CD14-positive monocyte (primary cell): ENCODE results near the gene PLEKHA7. TPM values are rescaled to one million over a fixed set of nuclear protein-coding genes. Genes with fewer than 3 reads are reported as not detected.

Experiments
- DNase-seq, 3 donors: peaks; one replicate each; pipeline ENCODE4 v3.0.0-alpha.2; 2011 to 2022
- H2AFZ ChIP-seq: 2 replicates; pipeline ENCODE4 v1.6.0; 2012; ENCODE audit warnings: mild to moderate bottlenecking, low read depth, low read length, inconsistent platforms; ENCODE audit not compliant: insufficient read depth, poor library complexity, severe bottlenecking
- H3K27ac ChIP-seq, 2 donors: 1 replicate in 1 of 2; 2 replicates in 1 of 2; pipeline ENCODE4 v1.5.1; 2012 to 2013; ENCODE audit warnings: low read length in 2 of 2, control low read depth in 1 of 2, inconsistent platforms in 1 of 2, low read depth in 1 of 2, mild to moderate bottlenecking in 1 of 2
- H3K27me3 ChIP-seq, 2 donors: one replicate each; pipeline versions ENCODE4 v1.6.0 to v1.6.1; 2011 to 2013; ENCODE audit warnings: low read length in 2 of 2; ENCODE audit not compliant: control insufficient read depth in 2 of 2, insufficient read depth in 2 of 2
- H3K36me3 ChIP-seq, 2 donors: replicated peaks in 1 of 2; 1 replicate in 1 of 2; 2 replicates in 1 of 2; pipeline versions ENCODE4 v1.5.1 to v1.6.1; 2012 to 2013; ENCODE audit warnings: low read length in 2 of 2, control low read depth in 1 of 2, inconsistent platforms in 1 of 2, mild to moderate bottlenecking in 1 of 2; ENCODE audit not compliant: insufficient read depth in 2 of 2, control insufficient read depth in 1 of 2
- H3K4me1 ChIP-seq, 2 donors: 1 replicate in 1 of 2; 2 replicates in 1 of 2; pipeline versions ENCODE4 v1.5.1 to v1.6.1; 2012 to 2013; ENCODE audit warnings: low read length in 2 of 2, control low read depth in 1 of 2, inconsistent platforms in 1 of 2, mild to moderate bottlenecking in 1 of 2, moderate library complexity in 1 of 2; ENCODE audit not compliant: insufficient read depth in 2 of 2, control insufficient read depth in 1 of 2
- H3K4me2 ChIP-seq: replicated peaks from 2 replicates; pipeline ENCODE3; 2012; ENCODE audit warnings: low read length, moderate library complexity, mild to moderate bottlenecking; ENCODE audit not compliant: poor library complexity, severe bottlenecking; ENCODE audit errors: extremely low read depth
- H3K4me3 ChIP-seq, 3 experiments: fragments of 200-600 bp in 1 of 3; sonication (generic) in 1 of 3; replicated peaks in 1 of 3; 1 replicate in 2 of 3; 2 replicates in 1 of 3; pipeline ENCODE4 v1.5.1; 2011 to 2013; ENCODE audit warnings: low read length in 3 of 3, mild to moderate bottlenecking in 3 of 3, control low read depth in 2 of 3, low read depth in 2 of 3, inconsistent platforms in 1 of 3, moderate library complexity in 1 of 3
- H3K79me2 ChIP-seq: 2 replicates; pipeline ENCODE4 v1.6.0; 2012; ENCODE audit warnings: mild to moderate bottlenecking, control low read depth, inconsistent platforms, low read length, moderate library complexity; ENCODE audit not compliant: insufficient read depth
- H3K9ac ChIP-seq: 2 replicates; pipeline ENCODE4 v1.6.0; 2017; ENCODE audit warnings: low read length, mild to moderate bottlenecking; ENCODE audit not compliant: insufficient read depth, poor library complexity, severe bottlenecking
- H3K9me3 ChIP-seq, 2 donors: replicated peaks in 1 of 2; 1 replicate in 1 of 2; 2 replicates in 1 of 2; pipeline versions ENCODE4 v1.5.1 to v1.6.1; 2012 to 2013; ENCODE audit warnings: low read length in 2 of 2, control low read depth in 1 of 2; ENCODE audit not compliant: control insufficient read depth in 1 of 2, insufficient read depth in 1 of 2
- H4K20me1 ChIP-seq: 2 replicates; pipeline ENCODE4 v1.6.0; 2012; ENCODE audit warnings: mild to moderate bottlenecking, low read length, control low read depth, moderate library complexity; ENCODE audit not compliant: insufficient read depth
- H3K27ac Mint-ChIP-seq, 7 donors: one replicate each; pipeline ENCODE4 v1.8.0; 2020; ENCODE audit warnings: mild to moderate bottlenecking in 7 of 7, mixed read lengths in 7 of 7, moderate library complexity in 6 of 7, inconsistent platforms in 2 of 7
- H3K27me3 Mint-ChIP-seq, 3 donors: one replicate each; pipeline ENCODE4 v1.8.0; 2021 to 2022; ENCODE audit warnings: low read depth in 3 of 3, mild to moderate bottlenecking in 3 of 3, mixed read lengths in 3 of 3, moderate library complexity in 3 of 3, inconsistent platforms in 1 of 3
- H3K36me3 Mint-ChIP-seq, 2 donors: one replicate each; pipeline ENCODE4 v1.8.0; 2020; ENCODE audit warnings: mixed read lengths in 2 of 2, inconsistent platforms in 1 of 2, mild to moderate bottlenecking in 1 of 2
- H3K4me1 Mint-ChIP-seq: one replicate; pipeline ENCODE4 v1.8.0; 2020; ENCODE audit warnings: mild to moderate bottlenecking, mixed read lengths
- H3K4me3 Mint-ChIP-seq, 2 donors: one replicate each; pipeline ENCODE4 v1.8.0; 2020; ENCODE audit warnings: mild to moderate bottlenecking in 2 of 2, mixed read lengths in 2 of 2, moderate library complexity in 1 of 2
- H3K9me3 Mint-ChIP-seq, 7 donors: one replicate each; pipeline ENCODE4 v1.8.0; 2020 to 2022; ENCODE audit warnings: mixed read lengths in 7 of 7, mild to moderate bottlenecking in 6 of 7, moderate library complexity in 6 of 7, inconsistent platforms in 2 of 7
- WGBS: methylation state at CpG from one replicate; pipeline ENCODE4 v1.1.5; 2013; ENCODE audit warnings: missing lambda C conversion rate; ENCODE audit not compliant: insufficient coverage; 5-methylcytosine and 5-hydroxymethylcytosine counted together
- intact Hi-C, 2 donors: fragments of 100-400 bp; cut with micrococcal nuclease; formaldehyde crosslinking; loops; one replicate each; pipeline versions ENCODE4 v1.15.0 to v1.15.1; 2023
- polyA plus RNA-seq, 3 donors: library from polyadenylated mRNA; depleted of rRNA in 1 of 3; unstranded in 2 of 3; stranded (reverse) in 1 of 3; fragments of 300-500 nt in 2 of 3; fragments of >200 nt in 1 of 3; fragmentation: Illumina TruSeq in 2 of 3; gene quantifications; 1 replicate in 2 of 3; 2 replicates in 1 of 3; pipeline ENCODE4 v1.2.3, GENCODE V29; 2012 to 2021
- TF ChIP-seq, protein P1 (sequence below): fragments of 200-600 bp; IDR thresholded peaks from one replicate; pipeline ENCODE4 v1.8.0; 2022; ENCODE audit warnings: antibody characterized with exemption, mild to moderate bottlenecking

The PLEKHA7 gene
- polyA plus RNA-seq, 3 donors: 0.05 to 0.92 (median 0.22) TPM

DNA sequence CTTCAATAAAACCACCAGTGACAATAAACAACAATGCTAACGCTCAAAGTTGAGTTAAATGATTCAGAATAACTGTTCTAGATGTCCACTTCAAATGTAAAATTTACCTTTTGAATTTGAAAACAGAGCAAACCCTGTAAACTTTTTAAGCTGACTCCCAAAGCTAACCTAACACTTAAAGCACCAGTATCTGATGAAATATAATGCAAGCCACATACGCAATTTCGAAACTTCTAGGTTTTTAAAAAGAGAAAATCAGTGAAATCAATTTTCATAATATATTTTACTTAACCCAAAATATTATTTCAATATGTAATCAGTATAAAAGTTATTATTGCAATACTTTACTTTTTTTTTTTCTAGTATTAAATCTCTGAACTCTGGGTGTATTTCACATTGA, 71.3 kb downstream of the PLEKHA7 start:
- Mint-ChIP-seq H3K4me1 (peaks cover 3% of the 10 kb centered on the region), H3K27ac (no peak overlapping the region), H3K4me3 (no peak overlapping the region), H3K36me3 (no peaks in the 10 kb centered on the region), H3K27me3 (peaks cover 0 to 5% (median 2%) of the 10 kb centered on the region in 3 donors), H3K9me3 (no peaks in the 10 kb centered on the region)
- no peak overlapping the region for H3K4me2 ChIP-seq
- no peak overlapping the region for H2AFZ ChIP-seq
- H3K4me1 ChIP-seq: no peaks in the 10 kb centered on the region
- TF ChIP-seq, protein P1, sequence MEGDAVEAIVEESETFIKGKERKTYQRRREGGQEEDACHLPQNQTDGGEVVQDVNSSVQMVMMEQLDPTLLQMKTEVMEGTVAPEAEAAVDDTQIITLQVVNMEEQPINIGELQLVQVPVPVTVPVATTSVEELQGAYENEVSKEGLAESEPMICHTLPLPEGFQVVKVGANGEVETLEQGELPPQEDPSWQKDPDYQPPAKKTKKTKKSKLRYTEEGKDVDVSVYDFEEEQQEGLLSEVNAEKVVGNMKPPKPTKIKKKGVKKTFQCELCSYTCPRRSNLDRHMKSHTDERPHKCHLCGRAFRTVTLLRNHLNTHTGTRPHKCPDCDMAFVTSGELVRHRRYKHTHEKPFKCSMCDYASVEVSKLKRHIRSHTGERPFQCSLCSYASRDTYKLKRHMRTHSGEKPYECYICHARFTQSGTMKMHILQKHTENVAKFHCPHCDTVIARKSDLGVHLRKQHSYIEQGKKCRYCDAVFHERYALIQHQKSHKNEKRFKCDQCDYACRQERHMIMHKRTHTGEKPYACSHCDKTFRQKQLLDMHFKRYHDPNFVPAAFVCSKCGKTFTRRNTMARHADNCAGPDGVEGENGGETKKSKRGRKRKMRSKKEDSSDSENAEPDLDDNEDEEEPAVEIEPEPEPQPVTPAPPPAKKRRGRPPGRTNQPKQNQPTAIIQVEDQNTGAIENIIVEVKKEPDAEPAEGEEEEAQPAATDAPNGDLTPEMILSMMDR: no peak
- DNase-seq: no peak
- no peaks in the 10 kb centered on the region for H4K20me1 ChIP-seq
- H3K27me3 ChIP-seq: no peaks in the 10 kb centered on the region
- H3K9ac ChIP-seq: no peak overlapping the region
- no peaks in the 10 kb centered on the region for H3K79me2 ChIP-seq
- no peak overlapping the region for H3K27ac ChIP-seq
- no peaks in the 10 kb centered on the region for H3K36me3 ChIP-seq
- no peaks in the 10 kb centered on the region for H3K9me3 ChIP-seq
- intact Hi-C loops: no loop called here
- WGBS: no CpG with 5 or more reads among the region's 3 CpGs
- H3K4me3 ChIP-seq: no peak overlapping the region

DNA sequence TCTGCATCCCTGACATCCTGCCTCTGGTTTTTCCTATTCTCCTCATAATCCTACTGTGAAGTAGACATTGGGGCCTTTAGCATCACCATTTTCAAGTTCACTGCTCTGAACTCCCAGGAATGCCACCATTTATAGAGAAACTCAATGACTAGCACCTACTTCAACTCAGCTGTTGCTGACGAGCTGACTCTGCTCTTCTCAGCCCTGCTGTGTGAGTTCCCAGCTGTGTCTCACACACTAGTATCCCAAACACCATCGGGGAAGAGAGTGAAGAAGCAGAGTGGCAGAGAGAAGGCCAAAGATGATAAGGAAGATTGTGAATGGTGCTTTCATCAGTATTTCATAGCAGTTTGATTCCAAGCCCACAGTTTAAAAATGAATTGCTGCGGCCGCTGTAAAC, 71.9 kb downstream of the PLEKHA7 start:
- H3K27me3 Mint-ChIP-seq: peaks cover 0 to 5% (median 2%) of the 10 kb centered on the region in 3 donors
- intact Hi-C loops: no loop called here
- H3K27me3 ChIP-seq: no peaks in the 10 kb centered on the region
- no peaks in the 10 kb centered on the region for H3K36me3 Mint-ChIP-seq
- no peaks in the 10 kb centered on the region for H4K20me1 ChIP-seq
- H2AFZ ChIP-seq: no peak overlapping the region
- H3K4me1 Mint-ChIP-seq: peaks cover 3% of the 10 kb centered on the region
- no peak overlapping the region for H3K4me3 ChIP-seq
- no peak for DNase-seq
- no peaks in the 10 kb centered on the region for H3K79me2 ChIP-seq
- WGBS: no CpG with 5 or more reads among the region's 4 CpGs
- no peak overlapping the region for H3K4me3 Mint-ChIP-seq
- H3K9me3 Mint-ChIP-seq: no peaks in the 10 kb centered on the region
- no peaks in the 10 kb centered on the region for H3K4me1 ChIP-seq
- H3K27ac Mint-ChIP-seq: no peak overlapping the region
- H3K4me2 ChIP-seq: no peak overlapping the region
- H3K36me3 ChIP-seq: no peaks in the 10 kb centered on the region
- no peak overlapping the region for H3K9ac ChIP-seq
- TF ChIP-seq, protein P1: no peak
- no peak overlapping the region for H3K27ac ChIP-seq
- H3K9me3 ChIP-seq: no peaks in the 10 kb centered on the region
